Psoas muscle (tissue), 8 donors: ENCODE data around the gene OR2S2. TPM values are rescaled to one million over a fixed set of nuclear protein-coding genes. Genes with fewer than 3 reads are reported as not detected.

Source experiments
- ATAC-seq, 4 donors: fragments of 200-7000 bp; cut with Tn5 transposase; one replicate each; pipeline ENCODE4 v1.9.1; 2020; ENCODE audit warnings: moderate library complexity in 3 of 4, mild to moderate bottlenecking in 2 of 4
- DNase-seq, 2 donors: peaks; one replicate each; pipeline ENCODE4 v3.0.0-alpha.2; 2020
- H3K27ac ChIP-seq: fragments of 200-600 bp; one replicate; pipeline ENCODE4 v1.8.0; 2022
- H3K27me3 ChIP-seq, 3 donors: fragments of 200-600 bp in 1 of 3; one replicate each; pipeline versions ENCODE4 v1.6.1 to v1.8.0; 2013 to 2022; ENCODE audit warnings: low read length in 2 of 3, mild to moderate bottlenecking in 2 of 3, moderate library complexity in 1 of 3; ENCODE audit not compliant: insufficient read depth in 3 of 3
- H3K36me3 ChIP-seq, 2 donors: fragments of 200-600 bp in 1 of 2; one replicate each; pipeline versions ENCODE4 v1.6.1 to v1.8.0; 2013 to 2022; ENCODE audit warnings: low read depth in 1 of 2, mild to moderate bottlenecking in 1 of 2, moderate library complexity in 1 of 2; ENCODE audit not compliant: insufficient read depth in 1 of 2
- H3K4me1 ChIP-seq: fragments of 200-600 bp; one replicate; pipeline ENCODE4 v1.8.0; 2022
- H3K4me3 ChIP-seq: fragments of 200-600 bp; one replicate; pipeline ENCODE4 v1.8.0; 2022; ENCODE audit warnings: mild to moderate bottlenecking
- H3K9me3 ChIP-seq: fragments of 200-600 bp; one replicate; pipeline ENCODE4 v1.8.0; 2022
- CTCF ChIP-seq: fragments of 200-600 bp; IDR thresholded peaks from one replicate; pipeline ENCODE4 v1.8.0; 2022; ENCODE audit warnings: antibody characterized with exemption
- WGBS, 3 donors: extraction: QIAGEN DNeasy Blood & Tissue Kit; methylation state at CpG; one replicate each; pipeline versions ENCODE4 v1.1.6 to v1.1.7; 2013; 5-methylcytosine and 5-hydroxymethylcytosine counted together
- intact Hi-C, 2 donors: fragments of 100-400 bp; cut with DNase I; formaldehyde crosslinking; loops; one replicate each; pipeline versions ENCODE4 v1.11.0 to v1.14.2; 2022
- long read RNA-seq, 2 donors: library from polyadenylated mRNA; unstranded; transcript quantifications; one replicate each; pipeline ENCODE4 v2.0.0, GENCODE V29; 2021
- polyA plus RNA-seq, 3 donors: library from polyadenylated mRNA; stranded (reverse); fragments of 200-250 nt; gene quantifications; one replicate each; pipeline ENCODE4 v1.2.3, GENCODE V29; 2013
- total RNA-seq, 4 donors: library from RNA; stranded (reverse); fragmentation: NEBNext Ultra II Directional in 2 of 4; extraction: Animal tissue kit (Norgen Biotek cat#: 25700) in 2 of 4; gene quantifications; one replicate each; pipeline versions ENCODE4 v1.2.1 to v1.2.4, GENCODE V29; 2021 to 2023
- donor health status: healthy with polysubstance abuse.
- donor health status: DM: no; HTN: no; CAD: no; lungs with moderate emphysema.
- donor health status: Bipolar disorder and iron deficiency.
- donor health status: healthy.
- donor health status: DM: yes; HTN: yes; CAD: no.
- donor health status: DM: no; HTN: no; CAD: no.
- donor health status: DM: no; HTN: no; CAD: no.
- donor health status: DM: yes; HTN: yes; CAD: no.

The OR2S2 gene, protein sequence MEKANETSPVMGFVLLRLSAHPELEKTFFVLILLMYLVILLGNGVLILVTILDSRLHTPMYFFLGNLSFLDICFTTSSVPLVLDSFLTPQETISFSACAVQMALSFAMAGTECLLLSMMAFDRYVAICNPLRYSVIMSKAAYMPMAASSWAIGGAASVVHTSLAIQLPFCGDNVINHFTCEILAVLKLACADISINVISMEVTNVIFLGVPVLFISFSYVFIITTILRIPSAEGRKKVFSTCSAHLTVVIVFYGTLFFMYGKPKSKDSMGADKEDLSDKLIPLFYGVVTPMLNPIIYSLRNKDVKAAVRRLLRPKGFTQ
- total RNA-seq (not detected), polyA plus RNA-seq (not detected)
- long read RNA-seq, donor 1: 0 reads
- long read RNA-seq, donor 2: 0 reads

DNA sequence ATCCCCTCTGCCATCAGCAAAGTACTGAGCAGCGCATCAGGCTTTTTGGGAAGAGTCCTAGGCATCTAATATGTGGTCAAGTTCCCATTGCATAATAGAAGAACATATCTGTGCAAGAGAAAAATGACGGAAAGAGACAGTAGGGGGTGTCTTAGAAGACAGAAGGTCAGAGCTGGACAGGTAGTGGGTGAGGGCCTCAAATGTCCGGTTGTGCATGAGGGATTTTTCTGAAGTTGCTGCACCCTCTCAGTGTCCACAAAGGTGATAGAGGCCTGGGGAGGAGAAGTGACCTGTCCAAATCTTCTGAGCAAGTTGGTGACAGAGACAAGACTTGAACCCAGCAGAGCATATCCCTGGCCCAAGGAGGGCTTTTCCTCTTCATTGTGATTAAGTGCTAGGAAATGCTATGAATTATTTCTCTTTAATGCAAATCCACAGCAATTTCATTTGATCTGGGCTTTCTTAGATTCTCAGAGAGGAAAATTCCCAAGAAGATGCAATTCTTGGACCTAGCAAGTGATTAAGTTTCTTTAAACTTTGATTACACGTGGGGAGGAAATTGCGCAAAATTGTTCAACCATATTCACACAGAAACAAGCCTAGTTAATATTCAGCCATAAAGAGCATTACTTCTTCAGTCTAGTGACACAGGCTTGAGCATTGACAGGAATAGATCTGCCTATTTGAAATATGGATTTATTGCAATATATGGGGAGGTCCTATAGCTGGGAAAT lies at the start of gene OR2S2:
TSS of gene OR2S2 (minus strand) at position 51 of the 734 bp plus-strand sequence. CDS start 56 bp downstream, outside the sequence.
- no peaks in the 10 kb centered on the region for H3K36me3 ChIP-seq
- peaks cover 0 to 5% (median 4%) of the 10 kb centered on the region in 3 donors for H3K27me3 ChIP-seq
- no peaks in the 10 kb centered on the region for H3K4me1 ChIP-seq
- H3K27ac ChIP-seq: no peak within 1 kb of the TSS
- ATAC-seq: no peak
- no peak within 1 kb of the TSS for H3K4me3 ChIP-seq
- intact Hi-C loops: loop anchor here (5.0 kb wide), 2 partner anchors 64 to 209 kb away; partner anchors contain the start of gene CCIN (in 1 of the 2)
- no peak for DNase-seq
- H3K9me3 ChIP-seq: no peaks in the 10 kb centered on the region
- 84 to 88% (median 85%) methylated on average over 5 of the region's 5 CpGs for WGBS, 3 donors
- no peak for TF ChIP-seq CTCF

GRCh38 chr9:36007316-36007708 lies 49.4 kb upstream of the OR2S2 start:
- ATAC-seq (no peak), DNase-seq (no peak)
- H3K4me3 ChIP-seq: no peak overlapping the region
- no peaks in the 10 kb centered on the region for H3K4me1 ChIP-seq
- H3K36me3 ChIP-seq: no peaks in the 10 kb centered on the region
- intact Hi-C loops: no loop called here
- peaks cover 0 to 21% (median 3%) of the 10 kb centered on the region in 3 donors for H3K27me3 ChIP-seq
- WGBS, 3 donors: 74 to 81% (median 79%) methylated on average over 1 of the region's 1 CpG
- no peaks in the 10 kb centered on the region for H3K9me3 ChIP-seq
- no peak for TF ChIP-seq CTCF
- H3K27ac ChIP-seq: no peak overlapping the region

GRCh38 chr9:36006549-36007315 lies 48.8 kb upstream of the OR2S2 start:
- no peak overlapping the region for H3K4me3 ChIP-seq
- no peaks in the 10 kb centered on the region for H3K9me3 ChIP-seq
- peaks cover 0 to 21% (median 3%) of the 10 kb centered on the region in 3 donors for H3K27me3 ChIP-seq
- TF ChIP-seq CTCF: no peak
- intact Hi-C loops: no loop called here
- 72 to 80% (median 73%) methylated on average over 3 of the region's 3 CpGs for WGBS, 3 donors
- ATAC-seq: no peak
- no peaks in the 10 kb centered on the region for H3K36me3 ChIP-seq
- no peak for DNase-seq
- H3K27ac ChIP-seq: no peak overlapping the region
- H3K4me1 ChIP-seq: no peaks in the 10 kb centered on the region

DNA sequence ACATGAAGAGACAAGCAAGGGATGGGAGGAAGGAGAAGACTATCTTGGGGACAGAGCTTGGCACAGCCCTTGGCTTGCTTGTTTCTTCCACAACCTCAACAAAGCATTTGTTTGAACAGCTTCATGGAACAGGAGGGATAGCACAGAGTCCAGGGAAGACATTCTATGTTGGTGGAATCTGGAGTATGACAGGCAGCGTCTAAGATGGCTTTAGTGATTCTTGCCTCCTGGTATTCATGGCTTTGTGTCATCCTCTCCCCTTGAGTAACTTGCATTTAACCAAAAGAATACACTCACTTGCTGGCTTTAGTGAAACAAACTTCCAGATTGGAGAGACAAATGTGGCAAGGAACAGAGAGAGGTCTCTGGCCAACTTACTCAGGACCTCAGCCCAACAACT lies 47.9 kb upstream of the OR2S2 start:
- ATAC-seq: no peak

More for the DNA sequence above, 47.9 kb upstream of the OR2S2 start:
- intact Hi-C loops: no loop called here
- Histone ChIP-seq H3K9me3 (no peaks in the 10 kb centered on the region), H3K27me3 (peaks cover 0 to 17% (median 3%) of the 10 kb centered on the region in 3 donors), H3K4me3 (no peak overlapping the region), H3K27ac (no peak overlapping the region), H3K4me1 (no peaks in the 10 kb centered on the region), H3K36me3 (no peaks in the 10 kb centered on the region)
- no peak for DNase-seq
- WGBS, 3 donors: 81 to 89% (median 84%) methylated on average over 1 of the region's 1 CpG
- TF ChIP-seq CTCF: no peak
